NCI-H2081 (cell line): ENCODE measurements around the gene FAM20A.
"Not testable (repeated sequence)": the region's sequence is repeated elsewhere in the genome, so short reads cannot be mapped to it uniquely, and the experiment has no call there.

ENCODE experiments used
- DNase-seq, 2 experiments: peaks; one replicate each; lab custom pipeline; 2025; lab: John Stamatoyannopoulos, UW

FAM20A gene

GRCh38 chr17:68519051-68519450 lies 82.1 kb downstream of the FAM20A start:
- DNase-seq: not testable (repeated sequence)

GRCh38 chr17:68518063-68518815 lies 82.9 kb downstream of the FAM20A start:
- no peak for DNase-seq

- not testable (repeated sequence) for DNase-seq
These were observed 83.6 kb downstream of the FAM20A start for GRCh38 chr17:68517605-68518004.

- DNase-seq: no peak
These were observed 84.4 kb downstream of the FAM20A start for GRCh38 chr17:68516732-68517131.

GRCh38 chr17:68514831-68515635 lies 86.1 kb downstream of the FAM20A start:
- DNase-seq: no peak

GRCh38 chr17:68513932-68514331 lies 87.2 kb downstream of the FAM20A start:
- DNase-seq: no peak

GRCh38 chr17:68512960-68513474 lies 88.2 kb downstream of the FAM20A start:
- peak in 1 of 2 experiments; percentile 45 for DNase-seq

GRCh38 chr17:68512247-68512959 lies 88.8 kb downstream of the FAM20A start, which contains the start of gene PRKAR1A:
PRKAR1A (plus strand) TSS chr17:68512430; CDS start chr17:68515400, 2,970 bp downstream.
- DNase-seq: peak; percentile 95 to 97

- peak; percentile 89 to 91 for DNase-seq
These were observed 89.4 kb downstream of the FAM20A start for GRCh38 chr17:68511671-68512246.

- no peak for DNase-seq
These were observed 89.9 kb downstream of the FAM20A start for GRCh38 chr17:68511254-68511670.

GRCh38 chr17:68509141-68510057 lies 91.8 kb downstream of the FAM20A start:
- DNase-seq: peak in 1 of 2 experiments; percentile 77

- no peak for DNase-seq
These were observed 93.6 kb downstream of the FAM20A start for GRCh38 chr17:68507576-68507975.

GRCh38 chr17:68505951-68506350 lies 95.2 kb downstream of the FAM20A start:
- no peak for DNase-seq

GRCh38 chr17:68501074-68501473 lies 100.1 kb downstream of the FAM20A start:
- DNase-seq: no peak

- no peak for DNase-seq
These were observed 101.6 kb downstream of the FAM20A start for GRCh38 chr17:68499587-68499986.

- no peak for DNase-seq
These were observed 102.5 kb downstream of the FAM20A start for GRCh38 chr17:68498479-68499326.

GRCh38 chr17:68497885-68498319 lies 103.3 kb downstream of the FAM20A start:
- DNase-seq: no peak

- DNase-seq: no peak
These were observed 106.1 kb downstream of the FAM20A start for GRCh38 chr17:68495081-68495480.

GRCh38 chr17:68492394-68493054 lies 108.6 kb downstream of the FAM20A start:
- not testable (repeated sequence) for DNase-seq
